Activated T-cell treated with anti-CD3 and anti-CD28 coated beads for 1 hour (primary cell): ENCODE measurements around the gene TXNDC2.

Experiments
- DNase-seq: peaks from one replicate; pipeline ENCODE4 v3.0.0-alpha.2; 2020; ENCODE audit warnings: low read depth

TXNDC2 gene

DNA sequence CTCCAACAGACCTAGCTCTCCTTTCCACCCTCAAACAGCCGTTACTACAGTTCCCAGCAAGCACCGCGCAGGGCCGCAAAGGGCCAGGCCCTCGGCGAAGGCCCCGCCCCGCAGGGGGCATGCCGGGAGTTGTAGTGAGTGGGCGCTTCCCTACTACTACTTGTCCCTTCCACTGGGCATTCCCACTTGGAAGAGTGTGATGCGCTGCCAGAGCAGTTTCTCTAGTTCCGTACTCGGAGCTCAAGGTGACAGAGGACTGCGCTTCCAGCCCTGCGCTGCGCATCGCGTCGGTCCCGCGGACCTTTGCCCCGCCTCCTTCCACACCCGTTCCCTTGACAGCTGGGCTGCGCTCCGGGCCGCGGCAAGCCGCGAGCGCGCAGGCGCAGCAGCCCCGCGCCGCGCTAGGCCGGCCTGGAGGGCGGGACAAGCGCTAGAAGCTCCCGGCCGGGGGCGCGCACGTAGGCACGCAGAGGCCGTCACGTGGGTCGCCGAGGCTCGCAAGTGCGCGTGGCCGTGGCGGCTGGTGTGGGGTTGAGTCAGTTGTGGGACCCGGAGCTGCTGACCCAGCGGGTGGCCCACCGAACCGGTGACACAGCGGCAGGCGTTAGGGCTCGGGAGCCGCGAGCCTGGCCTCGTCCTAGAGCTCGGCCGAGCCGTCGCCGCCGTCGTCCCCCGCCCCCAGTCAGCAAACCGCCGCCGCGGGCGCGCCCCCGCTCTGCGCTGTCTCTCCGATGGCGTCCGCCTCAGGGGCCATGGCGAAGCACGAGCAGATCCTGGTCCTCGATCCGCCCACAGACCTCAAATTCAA lies 28.0 kb downstream of the TXNDC2 start, which contains the start of gene VAPA:
VAPA (plus strand) TSS at position 491 of the 808 bp plus-strand sequence; CDS start at position 732, 241 bp downstream.
- DNase-seq = peak; percentile 90

DNA sequence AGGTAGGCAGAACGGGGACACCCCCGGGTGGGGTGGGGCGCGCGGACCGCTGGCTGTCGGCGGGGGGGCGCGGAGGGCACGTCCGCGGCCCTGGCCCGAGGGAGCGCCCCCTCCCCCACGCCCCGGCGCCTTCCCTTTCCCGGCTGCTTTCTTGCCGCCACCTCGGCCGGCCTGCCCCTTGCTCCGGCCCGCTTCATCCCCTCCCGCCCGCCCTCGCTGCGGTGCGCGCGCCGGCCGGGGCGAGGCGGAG lies 28.5 kb downstream of the TXNDC2 start:
- DNase-seq = no peak

DNA sequence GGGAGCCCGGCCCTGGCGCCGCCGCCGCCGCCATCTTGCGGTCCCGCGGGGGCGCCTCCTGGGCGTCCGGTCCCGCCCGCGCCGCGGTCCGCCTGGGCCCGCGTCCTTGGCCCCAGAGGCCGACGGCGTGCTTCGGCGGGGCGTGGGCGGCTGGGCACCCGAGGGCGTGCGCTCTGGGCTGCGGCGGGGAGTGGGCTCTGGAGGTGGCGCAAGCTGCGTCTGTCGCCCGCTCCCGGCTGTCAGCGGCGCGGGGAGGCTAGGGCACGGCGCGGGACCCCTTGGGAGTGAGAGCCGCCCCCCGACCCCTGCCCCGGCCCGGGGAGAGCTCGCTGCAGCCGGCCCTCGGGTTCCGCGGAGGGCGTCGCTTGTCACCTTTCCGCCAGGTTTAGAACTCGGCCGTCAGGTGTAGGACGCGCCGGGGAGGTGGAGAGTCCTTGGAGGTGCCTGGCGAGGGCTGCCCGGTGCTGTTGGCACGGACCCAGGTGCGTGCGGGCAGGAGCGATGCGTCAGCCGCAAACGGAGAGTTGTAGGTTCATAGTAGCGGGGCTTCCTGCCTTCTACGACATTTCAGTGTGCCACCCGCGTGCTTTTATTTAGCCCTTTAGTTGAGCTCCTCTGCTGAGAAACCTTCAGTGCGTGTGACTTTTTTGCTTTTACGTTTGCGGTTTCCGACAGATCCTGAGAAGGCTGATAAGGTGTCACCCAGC lies 29.0 kb downstream of the TXNDC2 start:
- peak; percentile 63 for DNase-seq

DNA sequence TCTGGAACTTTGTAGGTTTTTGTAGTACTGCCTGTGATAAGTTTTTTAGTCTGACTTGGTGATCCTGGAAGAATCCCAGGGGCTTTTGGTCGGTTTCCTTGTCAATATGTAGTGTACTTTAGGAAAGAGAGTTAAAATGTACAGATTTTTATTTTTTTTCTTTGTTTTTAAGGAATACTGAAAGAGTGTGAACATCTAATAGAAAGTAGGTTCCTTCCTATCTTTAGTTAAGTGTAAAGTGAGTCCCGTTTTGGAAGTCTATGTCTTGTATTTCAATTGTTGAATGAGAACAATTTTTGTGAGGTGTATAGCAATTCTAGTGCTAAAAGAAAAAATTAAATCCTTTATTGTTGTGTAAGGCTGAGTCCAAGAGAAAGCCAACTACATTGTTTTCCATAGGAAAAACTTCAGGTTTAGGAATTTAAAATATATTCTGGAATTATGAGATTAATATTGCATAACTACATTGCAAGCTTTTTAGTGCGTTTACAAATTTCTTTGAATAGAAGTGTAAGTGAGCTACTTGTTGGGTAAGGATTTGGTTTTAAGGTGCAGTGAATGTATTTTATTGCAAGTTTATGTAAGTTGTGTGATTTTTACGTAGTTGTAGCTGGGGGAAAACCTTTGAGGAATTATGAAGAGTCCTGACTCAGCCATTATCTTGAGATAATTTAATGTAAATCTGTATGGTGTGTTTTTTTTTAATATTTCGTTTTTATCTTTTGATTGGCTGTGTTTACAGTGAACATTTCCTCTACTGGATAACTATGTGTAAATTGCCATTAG lies 29.7 kb downstream of the TXNDC2 start:
- DNase-seq = no peak

DNA sequence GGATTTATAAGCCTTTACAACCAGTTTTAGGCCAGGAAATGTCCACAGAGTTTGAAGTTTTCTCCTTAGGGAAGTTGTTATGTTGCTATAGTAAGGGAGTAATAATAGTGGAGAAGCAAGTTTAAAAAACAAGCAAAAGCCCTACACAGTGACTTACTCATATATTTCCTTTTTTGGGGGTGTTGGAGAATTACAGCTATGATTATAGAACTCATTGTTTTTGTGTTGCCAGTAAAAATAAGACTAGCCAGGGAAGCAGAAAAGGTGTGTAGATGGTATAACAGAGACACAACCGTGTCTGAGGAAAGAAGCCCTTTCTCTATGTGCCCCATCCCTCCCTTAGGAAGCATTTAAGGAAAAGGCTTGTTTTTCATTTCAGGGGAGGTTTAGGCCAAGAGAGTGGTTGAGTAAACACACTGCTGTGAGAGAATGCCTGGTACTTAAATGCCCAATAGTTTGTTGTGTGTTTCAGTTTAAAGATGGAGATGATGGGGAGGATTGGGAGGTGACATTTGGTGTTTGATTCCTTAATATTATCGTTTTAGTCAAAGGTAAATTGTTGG lies 30.4 kb downstream of the TXNDC2 start:
- no peak for DNase-seq

DNA sequence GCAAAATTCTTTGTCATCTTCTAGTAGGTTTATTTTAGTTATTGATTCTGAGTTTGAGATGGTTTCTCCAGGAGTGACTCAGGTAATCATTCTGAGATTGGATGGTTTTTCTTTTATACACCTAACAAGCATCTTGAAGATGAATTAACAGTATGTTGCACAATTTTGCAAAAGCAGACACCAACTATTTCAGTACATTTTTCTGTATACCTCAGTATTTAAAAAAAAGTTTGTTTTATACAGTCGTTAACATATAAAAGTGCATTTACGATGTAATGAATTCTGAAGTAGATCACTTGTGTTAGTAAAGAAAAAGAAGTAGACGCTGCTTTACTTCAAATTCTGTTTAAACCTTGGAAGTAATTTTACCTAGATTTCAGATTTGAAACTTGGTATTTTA lies 31.0 kb downstream of the TXNDC2 start:
- DNase-seq = no peak

DNA sequence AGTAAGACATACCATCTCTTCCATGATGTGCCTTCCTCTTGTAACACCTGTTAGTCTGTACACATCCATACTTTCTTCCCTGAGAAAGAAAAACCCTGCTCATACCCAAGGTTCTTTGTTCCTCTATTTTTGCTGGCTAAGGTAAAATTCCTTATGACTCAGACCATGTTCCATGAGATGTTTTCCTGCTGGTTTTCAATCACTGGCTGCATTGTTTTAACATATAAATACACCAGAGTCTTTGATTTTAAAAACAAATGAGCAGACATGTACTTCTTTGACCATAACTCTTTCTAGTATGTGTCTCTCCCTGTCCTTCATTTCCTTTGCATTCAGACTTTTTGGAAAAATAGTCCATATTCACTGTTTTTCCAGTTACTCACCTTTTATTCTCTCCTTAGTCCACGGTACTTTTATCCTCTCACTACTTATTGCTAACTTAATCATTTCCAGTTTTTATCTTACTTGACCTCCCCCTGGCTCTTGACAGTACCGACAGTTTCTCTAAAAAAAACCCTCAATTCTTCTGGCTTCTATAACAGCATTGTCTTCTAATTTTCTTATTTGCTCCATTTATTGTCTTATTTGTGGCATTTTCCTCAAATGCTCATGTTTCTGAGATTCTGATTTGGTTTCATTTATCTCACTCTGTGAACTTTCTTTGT lies 32.4 kb downstream of the TXNDC2 start:
- no peak for DNase-seq

DNA sequence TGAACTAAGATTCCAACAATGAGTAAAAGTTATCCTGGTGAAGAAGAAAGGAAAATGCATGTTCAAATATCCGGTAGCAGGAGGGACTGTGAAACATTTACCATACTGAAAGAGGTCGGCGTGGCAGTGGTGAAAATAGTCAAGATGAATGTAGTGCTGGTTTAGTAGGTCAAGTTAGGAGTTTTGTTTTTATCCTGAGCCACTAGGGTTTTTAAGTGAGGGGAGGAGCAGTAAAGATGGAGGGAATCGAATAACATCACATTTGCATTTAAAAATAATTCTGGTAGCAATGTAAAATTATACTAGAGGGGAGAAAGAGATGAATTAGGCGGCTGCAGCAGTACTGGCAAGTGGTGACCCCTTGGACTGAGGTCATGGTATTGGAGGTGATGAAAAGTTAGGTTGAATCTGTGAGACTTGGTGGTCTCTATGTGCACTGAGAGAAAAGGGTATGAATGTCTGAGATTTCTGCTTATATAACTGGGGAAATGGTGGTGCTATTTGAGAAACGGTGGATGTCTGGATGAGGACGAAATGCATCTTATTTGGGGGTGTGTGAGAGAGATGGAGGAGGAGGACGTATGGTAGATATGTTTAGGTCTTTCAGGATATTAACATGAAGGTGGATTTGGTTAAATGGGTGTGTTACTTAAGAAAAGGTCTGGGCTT lies 33.9 kb downstream of the TXNDC2 start:
- no peak for DNase-seq

DNA sequence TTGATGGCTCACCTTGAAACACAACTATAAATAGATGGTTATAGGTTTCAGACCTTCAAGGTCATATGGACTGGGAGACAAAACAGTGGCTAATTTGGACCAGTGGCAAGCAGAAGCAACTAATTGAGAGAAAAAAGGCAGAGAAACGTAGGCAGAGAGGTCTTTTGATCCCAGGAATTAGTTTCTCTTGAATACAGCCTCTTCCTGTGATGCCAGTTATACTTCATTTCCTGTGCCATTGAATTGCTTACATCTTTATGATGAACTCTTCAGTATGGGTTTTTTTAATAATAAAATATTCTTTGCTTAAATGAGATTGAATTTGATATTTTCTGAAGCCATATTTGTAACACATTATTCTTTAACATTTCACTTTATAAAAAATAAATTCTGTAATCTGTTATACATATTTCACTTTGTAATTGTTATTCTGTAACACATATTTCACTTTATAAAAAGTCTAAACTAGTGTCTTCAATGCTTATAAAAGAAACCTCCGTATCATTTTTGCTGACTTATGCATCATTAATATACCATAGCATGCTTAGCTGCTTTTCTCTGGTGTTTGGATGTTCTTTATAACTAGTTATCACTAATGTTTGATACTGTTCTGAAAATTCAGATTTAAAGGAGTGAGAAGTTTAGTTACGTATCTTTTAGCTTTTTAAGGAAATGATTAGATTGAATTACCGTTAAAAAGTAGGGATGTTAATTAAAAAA lies 37.0 kb downstream of the TXNDC2 start:
- DNase-seq = no peak

DNA sequence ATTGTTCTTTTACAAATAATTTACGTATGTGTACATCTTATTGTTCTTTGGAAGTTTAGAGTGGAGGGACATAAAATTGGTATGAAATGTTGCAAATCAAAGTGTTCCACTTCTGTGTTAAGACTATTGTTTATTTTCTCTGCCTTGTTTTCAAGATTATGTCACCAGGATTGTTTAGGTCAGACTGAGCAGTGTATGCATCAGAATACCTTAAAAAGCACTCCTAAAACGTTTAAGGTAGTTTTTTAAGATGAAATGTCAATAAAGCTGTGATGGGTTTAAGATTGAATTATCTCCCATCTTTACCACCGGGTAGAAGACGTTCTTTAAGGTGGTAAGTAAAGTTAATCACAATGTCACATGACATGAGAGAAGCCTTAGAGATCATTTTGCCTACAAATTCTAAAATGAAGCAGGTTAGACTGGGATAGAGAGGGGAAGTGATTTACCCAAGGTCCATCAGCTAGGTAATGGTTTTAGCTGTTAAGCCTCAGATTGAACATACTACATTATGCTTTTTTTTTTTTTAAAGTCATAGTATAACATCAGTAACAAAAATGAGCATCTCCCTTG lies 38.7 kb downstream of the TXNDC2 start:
- no peak for DNase-seq

DNA sequence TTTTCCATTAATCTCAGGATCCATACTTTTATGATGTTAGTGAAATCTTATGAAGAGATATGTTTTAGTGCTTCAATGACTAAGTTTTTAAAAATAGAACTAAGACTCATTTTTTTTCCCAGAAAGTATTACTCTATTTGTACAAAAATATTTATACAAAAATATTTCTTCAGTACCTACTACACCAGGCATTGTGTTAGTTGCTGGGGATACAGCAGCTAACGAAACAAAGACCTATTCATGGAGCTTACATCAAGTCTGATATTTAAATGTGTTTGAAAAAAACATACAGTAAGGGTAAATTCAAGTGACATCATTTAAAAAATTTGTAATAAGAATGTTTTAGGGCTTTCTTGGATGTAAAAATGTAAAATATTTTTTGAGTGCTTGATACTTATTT lies 39.6 kb downstream of the TXNDC2 start:
- DNase-seq = no peak

DNA sequence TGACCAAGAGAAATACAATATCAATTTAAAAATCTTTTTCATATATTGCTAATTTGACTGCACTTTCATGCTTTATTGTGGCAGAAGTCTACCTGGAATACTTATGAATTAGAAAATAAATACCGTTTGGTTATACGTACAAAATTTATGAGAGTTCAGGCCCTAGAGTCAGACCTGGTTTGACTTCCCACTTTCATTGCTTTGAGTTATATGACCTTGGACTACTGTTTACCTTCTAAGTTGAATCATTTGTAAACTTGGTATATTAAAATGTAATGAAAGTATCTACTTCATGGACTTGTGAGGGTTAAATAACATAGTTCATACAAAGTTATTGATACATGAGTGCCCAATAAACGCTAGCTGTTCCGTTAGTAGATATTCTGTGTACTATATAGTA lies 40.0 kb downstream of the TXNDC2 start:
- DNase-seq = no peak

DNA sequence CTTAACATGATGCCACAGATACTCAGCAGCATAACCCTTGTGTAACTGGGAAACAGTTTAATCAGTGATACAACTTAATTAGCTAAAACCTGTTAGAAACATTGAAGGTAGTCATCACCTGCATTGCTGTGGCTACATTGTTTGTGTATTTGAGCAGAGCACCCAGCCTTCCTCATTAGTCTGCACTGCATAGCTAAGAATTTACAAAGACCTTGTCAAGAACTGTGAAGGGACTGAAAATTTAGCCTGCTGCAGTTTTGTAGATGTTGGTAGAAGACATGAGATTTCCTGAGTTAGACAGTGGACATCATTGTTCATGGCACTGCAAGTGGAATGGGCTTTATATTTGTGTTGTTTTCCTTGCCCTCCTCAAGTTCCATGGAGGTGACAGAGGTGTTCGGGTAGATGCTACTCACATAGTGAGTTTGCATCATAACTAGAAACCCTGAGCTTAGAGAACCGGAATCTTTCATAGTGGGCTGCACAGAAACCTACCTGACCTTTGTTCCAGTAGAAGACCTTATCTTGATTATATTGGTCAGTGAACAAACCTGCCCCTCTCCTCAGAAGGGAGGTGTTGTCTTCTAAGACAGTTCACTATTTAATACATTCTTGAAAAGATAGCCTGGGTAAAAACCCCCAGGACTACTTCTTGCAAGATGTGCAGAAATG lies 40.6 kb downstream of the TXNDC2 start:
- no peak for DNase-seq

DNA sequence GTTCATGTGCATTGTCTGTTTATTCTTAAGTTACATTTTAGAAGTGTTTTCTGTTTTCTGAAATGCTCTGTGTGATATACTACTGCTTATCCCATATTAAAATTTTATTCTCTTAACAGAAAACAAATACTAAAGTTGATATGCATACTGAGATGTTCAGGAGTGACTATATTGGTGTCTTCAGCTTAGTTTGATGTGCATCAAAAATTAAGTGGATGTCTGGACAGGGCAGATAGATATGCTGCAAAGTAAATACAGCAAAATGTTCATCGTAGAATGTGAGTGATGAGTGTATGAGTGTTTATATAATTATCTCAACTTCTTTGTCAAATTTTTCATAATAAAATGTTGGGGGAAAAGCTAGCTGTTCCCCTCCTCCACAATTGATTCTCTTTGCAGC lies 41.2 kb downstream of the TXNDC2 start:
- DNase-seq = no peak

DNA sequence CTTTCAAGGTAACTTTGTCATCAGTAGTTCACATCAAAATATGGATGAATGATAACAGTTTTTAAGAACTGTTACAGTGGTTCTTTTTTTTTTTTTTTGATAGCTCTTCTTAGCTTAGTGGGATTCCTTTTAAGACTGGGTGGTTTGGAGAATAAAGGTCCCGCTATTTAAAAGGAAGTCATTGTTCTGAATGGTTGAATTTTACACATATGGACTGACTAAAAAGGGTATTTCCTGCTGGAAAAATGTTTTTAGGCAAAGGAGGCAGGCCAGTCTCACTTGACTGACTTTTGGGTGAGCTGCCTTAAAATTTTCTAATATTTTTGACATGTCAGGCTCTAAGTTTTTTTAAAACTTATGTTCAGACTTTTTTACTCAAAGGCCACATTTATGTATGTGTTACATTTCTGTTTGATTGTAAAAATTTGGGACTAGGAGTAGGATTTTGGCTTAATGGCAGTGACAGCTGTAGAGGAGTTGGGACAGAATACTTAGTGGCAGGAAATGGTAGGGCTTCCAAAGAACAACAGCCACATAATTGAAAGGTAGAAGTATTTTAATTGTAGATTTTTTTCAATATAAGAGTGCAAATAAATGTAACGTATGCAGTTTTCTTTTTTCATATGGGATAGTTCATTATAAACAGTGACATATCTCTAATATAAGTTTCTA lies 41.8 kb downstream of the TXNDC2 start:
- no peak for DNase-seq

DNA sequence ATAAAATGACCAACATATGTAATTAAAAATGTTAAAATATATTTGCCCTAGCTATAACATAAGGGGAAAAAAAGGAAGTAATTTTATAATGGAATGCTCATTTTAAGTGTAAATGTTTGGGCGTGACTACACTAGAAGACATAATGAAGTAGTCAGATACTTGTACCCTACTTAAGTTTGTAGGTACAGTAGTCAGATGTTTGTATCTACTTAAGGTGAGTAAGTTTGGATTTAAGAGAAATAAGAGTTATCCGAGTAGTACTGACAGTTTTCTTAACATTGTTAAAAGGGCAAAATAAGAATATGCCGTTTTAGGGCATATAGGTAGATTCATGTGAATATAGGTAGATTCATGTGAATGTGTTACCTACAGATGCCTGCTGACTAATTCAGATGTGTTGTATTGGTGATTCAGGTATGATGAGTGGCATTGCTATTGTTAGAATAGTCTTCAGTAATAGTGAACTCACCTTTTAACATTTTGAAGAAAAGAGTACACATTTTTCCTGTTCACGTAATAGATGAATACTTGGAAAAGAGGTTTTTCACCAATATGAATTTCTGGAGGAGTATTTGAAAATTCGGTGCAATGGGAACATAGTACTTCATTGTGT lies 43.0 kb downstream of the TXNDC2 start:
- DNase-seq = no peak

DNA sequence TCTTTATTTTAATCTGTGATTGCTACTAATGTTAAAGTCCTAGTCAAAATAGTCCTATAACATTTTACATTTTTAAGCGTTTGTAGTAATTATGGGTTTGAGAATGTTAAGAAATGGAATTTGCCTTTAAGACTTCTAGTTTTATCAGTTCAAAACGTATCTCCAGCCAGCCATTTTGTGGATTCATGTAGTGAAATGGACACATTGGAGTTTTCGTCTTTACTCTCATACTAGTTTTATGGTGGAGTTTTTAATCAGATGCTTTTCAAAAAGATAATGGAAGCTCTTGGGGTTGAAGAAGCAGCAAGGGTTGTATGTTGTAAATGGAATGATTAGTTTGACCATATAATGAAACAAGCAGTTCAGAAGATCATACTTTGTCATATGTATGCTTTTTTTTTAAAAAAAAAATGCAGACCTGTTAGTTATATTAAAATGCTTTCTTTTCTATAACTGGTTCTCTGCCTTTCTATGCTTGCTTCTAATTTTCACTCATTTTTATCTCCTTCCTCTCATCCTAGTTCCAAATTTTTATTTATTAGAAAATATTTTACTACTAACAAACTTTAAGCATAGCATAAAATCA lies 44.6 kb downstream of the TXNDC2 start:
- no peak for DNase-seq

DNA sequence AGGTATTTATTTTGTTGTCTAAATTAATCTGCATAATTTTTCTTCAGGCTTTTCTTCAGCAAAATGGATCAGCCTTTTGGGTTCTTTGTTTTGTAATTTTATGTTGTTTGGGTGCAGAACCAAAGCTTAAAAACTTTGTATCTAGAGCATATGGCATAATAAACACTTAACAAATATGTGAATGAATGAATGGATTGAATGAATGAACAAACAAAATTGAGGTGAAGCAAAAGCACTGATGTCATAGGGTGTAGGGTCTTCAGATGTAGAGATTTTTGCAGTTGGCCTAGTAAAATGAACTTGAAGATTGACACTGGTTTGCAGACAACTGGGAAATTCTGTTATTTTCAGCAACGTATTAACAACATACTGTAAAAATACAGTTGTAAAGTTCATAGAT lies 45.4 kb downstream of the TXNDC2 start:
- DNase-seq = no peak

DNA sequence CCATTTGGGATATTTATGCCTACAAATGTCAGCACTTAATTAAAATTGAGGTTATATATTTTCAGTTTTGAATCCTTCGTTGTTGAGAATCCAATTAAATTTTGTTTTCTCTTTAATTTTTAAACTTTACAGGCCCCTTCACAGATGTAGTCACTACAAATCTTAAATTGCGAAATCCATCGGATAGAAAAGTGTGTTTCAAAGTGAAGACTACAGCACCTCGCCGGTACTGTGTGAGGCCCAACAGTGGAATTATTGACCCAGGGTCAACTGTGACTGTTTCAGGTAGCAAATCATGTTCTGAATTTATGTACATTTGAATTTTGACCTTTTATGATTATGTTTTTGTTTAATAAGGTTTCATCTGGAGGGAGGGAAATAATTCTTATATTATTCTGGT lies 45.9 kb downstream of the TXNDC2 start:
- DNase-seq = no peak
